H1 (cell line): Measurements from ENCODE around the gene ARHGEF40. TPM values are rescaled to one million over a fixed set of nuclear protein-coding genes. Genes with fewer than 3 reads are reported as not detected.
A peak's percentile ranks its signal among the peaks of the same experiment; 100 is the strongest.

Experiments used
- CTCF ChIA-PET: fragments of 300-600 bp; sonication (Branson Sonifier 250); formaldehyde crosslinking; loops from one replicate; lab custom pipeline; 2021; ENCODE audit not compliant: partially characterized antibody; lab: Charles Lee
- POLR2A ChIA-PET: fragments of 300-600 bp; sonication (Branson Sonifier 250); formaldehyde crosslinking; loops from one replicate; lab custom pipeline; 2021; ENCODE audit warnings: inconsistent platforms; ENCODE audit not compliant: partially characterized antibody; lab: Charles Lee
- DNase-seq, 2 experiments: peaks; one replicate each; pipeline versions ENCODE4 v3.0.0 to v3.0.0-alpha.2; 2010 to 2022; ENCODE audit warnings: low spot score in 2 of 2, low read depth in 1 of 2, mixed read lengths in 1 of 2
- FAIRE-seq: peaks from 2 replicates; lab custom pipeline; 2011; peaks lifted over from hg19 to GRCh38; lab: Jason Lieb, UNC
- H2AFZ ChIP-seq: 2 replicates; pipeline ENCODE4 v1.8.1; 2012; ENCODE audit warnings: low read length, inconsistent platforms
- H2AK5ac ChIP-seq: 2 replicates; pipeline ENCODE4 v1.6.1; 2013; ENCODE audit warnings: low read depth, low read length
- H2BK120ac ChIP-seq: replicated peaks from 2 replicates; pipeline ENCODE3; 2013; ENCODE audit warnings: low read depth, low read length, inconsistent platforms
- H2BK12ac ChIP-seq: 2 replicates; pipeline ENCODE4 v1.6.1; 2013; ENCODE audit warnings: low read depth, low read length
- H2BK15ac ChIP-seq: 2 replicates; pipeline ENCODE4 v1.6.1; 2013; ENCODE audit warnings: low read length
- H2BK20ac ChIP-seq: 2 replicates; pipeline ENCODE4 v1.6.1; 2013; ENCODE audit warnings: low read length
- H2BK5ac ChIP-seq: 2 replicates; pipeline ENCODE4 v1.6.1; 2013; ENCODE audit warnings: low read depth, low read length
- H3K14ac ChIP-seq: 2 replicates; pipeline ENCODE4 v1.6.1; 2013; ENCODE audit warnings: inconsistent platforms; ENCODE audit not compliant: insufficient read length
- H3K18ac ChIP-seq: 2 replicates; pipeline ENCODE4 v1.6.1; 2013; ENCODE audit warnings: low read length; ENCODE audit errors: extremely low read depth
- H3K23ac ChIP-seq: 2 replicates; pipeline ENCODE4 v1.6.1; 2013; ENCODE audit warnings: inconsistent platforms; ENCODE audit not compliant: insufficient read length
- H3K23me2 ChIP-seq: 2 replicates; pipeline ENCODE4 v1.6.1; 2013; ENCODE audit warnings: low read depth, low read length
- H3K27ac ChIP-seq: 2 replicates; pipeline ENCODE4 v1.6.1; 2011; ENCODE audit warnings: low read depth, low read length, inconsistent platforms
- H3K27me3 ChIP-seq, 4 experiments: replicated peaks in 1 of 4; 1 replicate in 1 of 4; 2 replicates in 3 of 4; pipeline versions ENCODE4 v1.6.1 to v1.8.1; 2011 to 2013; ENCODE audit warnings: low read length in 3 of 4, mild to moderate bottlenecking in 3 of 4, inconsistent platforms in 2 of 4, mixed read lengths in 2 of 4, moderate library complexity in 1 of 4; ENCODE audit not compliant: control insufficient read depth in 3 of 4, insufficient read depth in 3 of 4; ENCODE audit errors: extremely low read depth in 1 of 4
- H3K36me3 ChIP-seq, 4 experiments: 2 replicates each; pipeline versions ENCODE4 v1.6.1 to v1.8.1; 2011 to 2013; ENCODE audit warnings: mild to moderate bottlenecking in 4 of 4, low read length in 3 of 4, moderate library complexity in 2 of 4, control low read depth in 1 of 4, inconsistent platforms in 1 of 4; ENCODE audit not compliant: insufficient read depth in 4 of 4, control insufficient read depth in 2 of 4
- H3K4ac ChIP-seq: replicated peaks from 2 replicates; pipeline ENCODE3; 2013; ENCODE audit warnings: low read length, low read depth, mixed read lengths, inconsistent platforms; ENCODE audit not compliant: insufficient read length
- H3K4me1 ChIP-seq, 4 experiments: replicated peaks in 1 of 4; 1 replicate in 1 of 4; 2 replicates in 3 of 4; pipeline versions ENCODE4 v1.6.1 to v1.8.1; 2011 to 2013; ENCODE audit warnings: low read length in 3 of 4, inconsistent platforms in 2 of 4, mixed read lengths in 1 of 4; ENCODE audit not compliant: insufficient read depth in 4 of 4, control insufficient read depth in 3 of 4
- H3K4me2 ChIP-seq, 2 experiments: 2 replicates each; pipeline versions ENCODE4 v1.6.1 to v1.8.1; 2011 to 2013; ENCODE audit warnings: low read depth in 2 of 2, low read length in 2 of 2, control low read depth in 1 of 2, inconsistent platforms in 1 of 2, mild to moderate bottlenecking in 1 of 2; ENCODE audit not compliant: insufficient read depth in 1 of 2
- H3K4me3 ChIP-seq, 4 experiments: fragments of 200-600, 300-600 bp in 1 of 4; sonication (generic), shearing (Covaris generic), sonication (Bioruptor Twin) in 1 of 4; 2 replicates each; pipeline versions ENCODE4 v1.5.1 to v1.8.1; 2011 to 2016; ENCODE audit warnings: low read length in 4 of 4, low read depth in 3 of 4, control low read depth in 2 of 4, inconsistent platforms in 2 of 4, mild to moderate bottlenecking in 2 of 4, mixed read lengths in 1 of 4, moderate library complexity in 1 of 4; ENCODE audit not compliant: insufficient read depth in 2 of 4; ENCODE audit errors: extremely low read depth in 1 of 4
- H3K56ac ChIP-seq: replicated peaks from 2 replicates; pipeline ENCODE3; 2013; ENCODE audit warnings: low read depth, mild to moderate bottlenecking, mixed read lengths, low read length, inconsistent platforms; ENCODE audit not compliant: insufficient read length
- H3K79me1 ChIP-seq: 2 replicates; pipeline ENCODE4 v1.6.1; 2013; ENCODE audit warnings: low read depth, low read length, control low read depth
- H3K79me2 ChIP-seq, 2 experiments: 2 replicates each; pipeline versions ENCODE4 v1.6.1 to v1.8.1; 2012 to 2013; ENCODE audit warnings: low read length in 2 of 2, mild to moderate bottlenecking in 2 of 2, inconsistent platforms in 1 of 2; ENCODE audit not compliant: insufficient read depth in 2 of 2, control insufficient read depth in 1 of 2
- H3K9ac ChIP-seq, 4 experiments: replicated peaks in 1 of 4; 1 replicate in 1 of 4; 2 replicates in 3 of 4; pipeline versions ENCODE4 v1.6.1 to v1.8.1; 2011 to 2013; ENCODE audit warnings: low read depth in 3 of 4, low read length in 3 of 4, control low read depth in 2 of 4, mild to moderate bottlenecking in 2 of 4, moderate library complexity in 2 of 4, inconsistent platforms in 1 of 4; ENCODE audit errors: extremely low read depth in 1 of 4
- H3K9me3 ChIP-seq, 2 experiments: 2 replicates each; pipeline versions ENCODE4 v1.6.1 to v1.8.1; 2012 to 2013; ENCODE audit warnings: mild to moderate bottlenecking in 2 of 2, moderate library complexity in 2 of 2, control low read depth in 1 of 2, inconsistent platforms in 1 of 2, low read depth in 1 of 2, low read length in 1 of 2, mixed read lengths in 1 of 2; ENCODE audit not compliant: insufficient read depth in 2 of 2
- H4K20me1 ChIP-seq, 2 experiments: replicated peaks in 1 of 2; 2 replicates each; pipeline versions ENCODE3 to v1.8.1; 2011 to 2013; ENCODE audit warnings: inconsistent platforms in 2 of 2, low read length in 2 of 2, mild to moderate bottlenecking in 1 of 2; ENCODE audit not compliant: insufficient read depth in 2 of 2, control insufficient read depth in 1 of 2
- H4K5ac ChIP-seq: 2 replicates; pipeline ENCODE4 v1.6.1; 2013; ENCODE audit warnings: low read length, low read depth, mixed read lengths, inconsistent platforms; ENCODE audit not compliant: insufficient read length
- H4K8ac ChIP-seq: 2 replicates; pipeline ENCODE4 v1.8.0; 2013; ENCODE audit warnings: mild to moderate bottlenecking, moderate library complexity, low read length, inconsistent platforms; ENCODE audit not compliant: insufficient read depth; ENCODE audit errors: extremely low read depth
- H4K91ac ChIP-seq: replicated peaks from 2 replicates; pipeline ENCODE3; 2013; ENCODE audit warnings: low read length, mixed read lengths, inconsistent platforms; ENCODE audit not compliant: insufficient read length
- ATF2 ChIP-seq: IDR thresholded peaks from 2 replicates; pipeline ENCODE4 v1.6.1; 2012; ENCODE audit warnings: low read length, inconsistent platforms
- CHD1 ChIP-seq: IDR thresholded peaks from 2 replicates; pipeline ENCODE4 v1.6.1; 2012; ENCODE audit warnings: low read depth, low read length, improper control_type of control experiment
- EGR1 ChIP-seq: IDR thresholded peaks from 2 replicates; pipeline ENCODE4 v1.6.1; 2011; ENCODE audit warnings: low read depth, low read length, borderline replicate concordance
- TAF1 ChIP-seq: IDR thresholded peaks from 2 replicates; pipeline ENCODE4 v1.6.1; 2011; ENCODE audit warnings: mild to moderate bottlenecking, low read depth, low read length
- WGBS, 2 experiments: shearing (Covaris generic) in 1 of 2; methylation state at CpG; one replicate each; pipeline versions ENCODE4 v1.1.6 to v1.1.7; 2013 to 2015; ENCODE audit warnings: low lambda C conversion rate in 2 of 2, mixed read lengths in 2 of 2, inconsistent platforms in 1 of 2, low coverage in 1 of 2, missing lambda C conversion rate in 1 of 2; ENCODE audit not compliant: insufficient replicate concordance in 2 of 2, insufficient coverage in 1 of 2, insufficient read length in 1 of 2; ENCODE audit errors: extremely low coverage in 1 of 2, missing lambda C conversion rate in 1 of 2; 5-methylcytosine and 5-hydroxymethylcytosine counted together
- polyA plus RNA-seq, 7 experiments: library from polyadenylated mRNA; depleted of rRNA in 3 of 7; stranded (reverse) in 5 of 7; unstranded in 2 of 7; fragments of >200 nt in 5 of 7; fragments of 200-250 nt in 2 of 7; gene quantifications; 1 replicate in 5 of 7; 2 replicates in 1 of 7; 4 replicates in 1 of 7; pipeline versions ENCODE4 v1.2.1 to v1.2.3, GENCODE V29; 2011 to 2013; ENCODE audit warnings: missing spikeins in 2 of 7, mixed read lengths in 2 of 7
- total RNA-seq: library from RNA; stranded (reverse); fragmentation: NEBNext Ultra II Directional; extraction: Animal tissue kit (Norgen Biotek cat#: 25700); gene quantifications from 2 replicates; pipeline ENCODE4 v1.2.1, GENCODE V29; 2021

Gene ARHGEF40
- total and polyA plus RNA-seq, 2 of the 8 experiments (the other 6 are each of a cell fraction or from before 2014, with no cell fraction given), result 53.1 to 101 TPM

- Histone ChIP-seq H4K5ac (no peak overlapping the region), H2BK15ac (peak overlapping the region; percentile 41; the same call in 1 of the 2 replicates), H2AFZ (no peak overlapping the region), H2BK5ac (no peak overlapping the region), H2BK120ac (no peak overlapping the region), H3K4ac (no peak overlapping the region), H3K36me3 (no peaks in the 10 kb centered on the region), H3K23ac (no peak overlapping the region), H2BK20ac (no peak overlapping the region), H3K4me3 (no peak overlapping the region), H3K9me3 (no peaks in the 10 kb centered on the region), H3K27ac (no peak overlapping the region), H3K27me3 (peaks cover 0 to 3% (median 0%) of the 10 kb centered on the region in 4 experiments; a peak in 1 of 7 replicates), H3K56ac (no peak overlapping the region), H3K9ac (no peak overlapping the region), H3K23me2 (peaks cover 2% of the 10 kb centered on the region; the same call in 1 of the 2 replicates), H3K79me1 (no peaks in the 10 kb centered on the region), H3K4me1 (peaks cover 8 to 11% (median 10%) of the 10 kb centered on the region in 4 experiments; a peak in 6 of 7 replicates), H2AK5ac (no peak overlapping the region), H4K91ac (no peak overlapping the region), H3K18ac (no peak overlapping the region), H4K8ac (no peak overlapping the region), H4K20me1 (no peaks in the 10 kb centered on the region), H3K4me2 (no peak overlapping the region), H2BK12ac (peak overlapping the region; percentile 46; the same call in 1 of the 2 replicates), H3K79me2 (no peaks in the 10 kb centered on the region), H3K14ac (no peak overlapping the region)
- ChIA-PET POLR2A (interaction anchor here (0.9 to 4.4 kb wide), 12 partner anchors 9 to 49 kb away, joined by 3 to 36 read pairs (median 4); partner anchors contain the start of genes ARHGEF40, NDRG2 and TPPP2), CTCF (interaction anchor here (0.8 to 7.2 kb wide), 33 partner anchors 8 to 349 kb away, joined by 3 to 371 read pairs (median 7); partner anchors contain the start of genes ARHGEF40, NDRG2, RNASE8 and SLC39A2)
- no peak for FAIRE-seq
- 85% methylated on average over 8 of the region's 8 CpGs; no CpG with 5 or more reads in 1 of the 2 experiments for whole genome bisulfite sequencing, 2 experiments
- DNase-seq, result no peak
- TF ChIP-seq CHD1 (no peak), EGR1 (no peak), TAF1 (no peak), ATF2 (no peak)
Measured at GRCh38 chr14:21040370-21040925, 29.7 kb upstream of the ARHGEF40 start.
